Measurements from ENCODE around the gene SDSL. TPM values are rescaled to one million over a fixed set of nuclear protein-coding genes. Genes with fewer than 3 reads are reported as not detected.

The SDSL gene
- total and polyA plus RNA-seq, 4 donors: 3.0 to 25.8 (median 13.0) TPM

GRCh38 chr12:113409462-113410124 lies 12.6 kb upstream of the SDSL start:
- WGBS, 2 donors: 59 to 74% methylated on average over 9 of the region's 9 CpGs
- no peak overlapping the region for H3K4me3 ChIP-seq
- no peak for ATAC-seq (ENCODE audit: insufficient read depth, low FRiP score)

GRCh38 chr12:113413488-113413939 lies 8.7 kb upstream of the SDSL start:
- WGBS, 2 donors: 54 to 65% methylated on average over 11 of the region's 11 CpGs
- ATAC-seq (ENCODE audit: insufficient read depth, low FRiP score): no peak
- Histone ChIP-seq H3K27me3 (ENCODE audit: control insufficient read depth in 3 of 3, insufficient read depth in 3 of 3, low read length in 2 of 3) (peaks cover 0 to 7% (median 2%) of the 10 kb centered on the region in 3 donors), H3K9ac (ENCODE audit: insufficient read depth in 1 of 2, low read length in 2 of 2) (no peak overlapping the region), H3K4me3 (no peak overlapping the region), H3K36me3 (ENCODE audit: control insufficient read depth in 4 of 4, insufficient read depth in 4 of 4, low read length in 4 of 4) (no peaks in the 10 kb centered on the region), H3K27ac (ENCODE audit: low read depth in 1 of 2, low read length in 1 of 2) (no peak overlapping the region), H3K9me3 (ENCODE audit: control insufficient read depth in 4 of 4, insufficient read depth in 3 of 4, low read length in 3 of 4) (no peaks in the 10 kb centered on the region), H3K4me1 (ENCODE audit: control insufficient read depth in 5 of 5, insufficient read depth in 5 of 5, low read length in 5 of 5) (no peaks in the 10 kb centered on the region)
- TF ChIP-seq CTCF (IDR thresholded peaks at IDR 0.05; ENCODE audit: control extremely low read depth, extremely low read depth): no peak
- no peak for DNase-seq

More at GRCh38 chr12:113409462-113410124, 12.6 kb upstream of the SDSL start:
- Histone ChIP-seq H3K9me3 (ENCODE audit: control insufficient read depth in 4 of 4, insufficient read depth in 3 of 4, low read length in 3 of 4) (no peaks in the 10 kb centered on the region), H3K36me3 (ENCODE audit: control insufficient read depth in 4 of 4, insufficient read depth in 4 of 4, low read length in 4 of 4) (no peaks in the 10 kb centered on the region), H3K9ac (ENCODE audit: insufficient read depth in 1 of 2, low read length in 2 of 2) (no peak overlapping the region), H3K4me1 (ENCODE audit: control insufficient read depth in 5 of 5, insufficient read depth in 5 of 5, low read length in 5 of 5) (no peaks in the 10 kb centered on the region), H3K27ac (ENCODE audit: low read depth in 1 of 2, low read length in 1 of 2) (no peak overlapping the region), H3K27me3 (ENCODE audit: control insufficient read depth in 3 of 3, insufficient read depth in 3 of 3, low read length in 2 of 3) (peaks cover 0 to 7% (median 2%) of the 10 kb centered on the region in 3 donors)
- no peak for TF ChIP-seq CTCF (IDR thresholded peaks at IDR 0.05; ENCODE audit: control extremely low read depth, extremely low read depth)
- no peak for DNase-seq

GRCh38 chr12:113414519-113415038 lies 7.6 kb upstream of the SDSL start:
- no peak for ATAC-seq (ENCODE audit: insufficient read depth, low FRiP score)
- 80 to 89% methylated on average over 9 of the region's 9 CpGs for WGBS, 2 donors
- no peak overlapping the region for H3K9ac ChIP-seq (ENCODE audit: insufficient read depth in 1 of 2, low read length in 2 of 2)

More at GRCh38 chr12:113414519-113415038, 7.6 kb upstream of the SDSL start:
- no peak for TF ChIP-seq CTCF (IDR thresholded peaks at IDR 0.05; ENCODE audit: control extremely low read depth, extremely low read depth)
- Histone ChIP-seq H3K4me3 (no peak overlapping the region), H3K36me3 (ENCODE audit: control insufficient read depth in 4 of 4, insufficient read depth in 4 of 4, low read length in 4 of 4) (no peaks in the 10 kb centered on the region), H3K4me1 (ENCODE audit: control insufficient read depth in 5 of 5, insufficient read depth in 5 of 5, low read length in 5 of 5) (no peaks in the 10 kb centered on the region), H3K9me3 (ENCODE audit: control insufficient read depth in 4 of 4, insufficient read depth in 3 of 4, low read length in 3 of 4) (no peaks in the 10 kb centered on the region), H3K27me3 (ENCODE audit: control insufficient read depth in 3 of 3, insufficient read depth in 3 of 3, low read length in 2 of 3) (peaks cover 0 to 5% (median 2%) of the 10 kb centered on the region in 3 donors), H3K27ac (ENCODE audit: low read depth in 1 of 2, low read length in 1 of 2) (no peak overlapping the region)
- no peak for DNase-seq
